CD14-positive monocyte (primary cell): ENCODE results near the gene SNX11. TPM values are rescaled to one million over a fixed set of nuclear protein-coding genes. Genes with fewer than 3 reads are reported as not detected.

Experiments used
- DNase-seq, 3 donors: peaks; one replicate each; pipeline ENCODE4 v3.0.0-alpha.2; 2011 to 2022
- H2AFZ ChIP-seq: 2 replicates; pipeline ENCODE4 v1.6.0; 2012; ENCODE audit warnings: mild to moderate bottlenecking, low read depth, low read length, inconsistent platforms; ENCODE audit not compliant: insufficient read depth, poor library complexity, severe bottlenecking
- H3K27ac ChIP-seq, 2 donors: 1 replicate in 1 of 2; 2 replicates in 1 of 2; pipeline ENCODE4 v1.5.1; 2012 to 2013; ENCODE audit warnings: low read length in 2 of 2, control low read depth in 1 of 2, inconsistent platforms in 1 of 2, low read depth in 1 of 2, mild to moderate bottlenecking in 1 of 2
- H3K27me3 ChIP-seq, 2 donors: one replicate each; pipeline versions ENCODE4 v1.6.0 to v1.6.1; 2011 to 2013; ENCODE audit warnings: low read length in 2 of 2; ENCODE audit not compliant: control insufficient read depth in 2 of 2, insufficient read depth in 2 of 2
- H3K36me3 ChIP-seq, 2 donors: replicated peaks in 1 of 2; 1 replicate in 1 of 2; 2 replicates in 1 of 2; pipeline versions ENCODE4 v1.5.1 to v1.6.1; 2012 to 2013; ENCODE audit warnings: low read length in 2 of 2, control low read depth in 1 of 2, inconsistent platforms in 1 of 2, mild to moderate bottlenecking in 1 of 2; ENCODE audit not compliant: insufficient read depth in 2 of 2, control insufficient read depth in 1 of 2
- H3K4me1 ChIP-seq, 2 donors: 1 replicate in 1 of 2; 2 replicates in 1 of 2; pipeline versions ENCODE4 v1.5.1 to v1.6.1; 2012 to 2013; ENCODE audit warnings: low read length in 2 of 2, control low read depth in 1 of 2, inconsistent platforms in 1 of 2, mild to moderate bottlenecking in 1 of 2, moderate library complexity in 1 of 2; ENCODE audit not compliant: insufficient read depth in 2 of 2, control insufficient read depth in 1 of 2
- H3K4me2 ChIP-seq: replicated peaks from 2 replicates; pipeline ENCODE3; 2012; ENCODE audit warnings: low read length, moderate library complexity, mild to moderate bottlenecking; ENCODE audit not compliant: poor library complexity, severe bottlenecking; ENCODE audit errors: extremely low read depth
- H3K4me3 ChIP-seq, 3 experiments: fragments of 200-600 bp in 1 of 3; sonication (generic) in 1 of 3; replicated peaks in 1 of 3; 1 replicate in 2 of 3; 2 replicates in 1 of 3; pipeline ENCODE4 v1.5.1; 2011 to 2013; ENCODE audit warnings: low read length in 3 of 3, mild to moderate bottlenecking in 3 of 3, control low read depth in 2 of 3, low read depth in 2 of 3, inconsistent platforms in 1 of 3, moderate library complexity in 1 of 3
- H3K79me2 ChIP-seq: 2 replicates; pipeline ENCODE4 v1.6.0; 2012; ENCODE audit warnings: mild to moderate bottlenecking, control low read depth, inconsistent platforms, low read length, moderate library complexity; ENCODE audit not compliant: insufficient read depth
- H3K9ac ChIP-seq: 2 replicates; pipeline ENCODE4 v1.6.0; 2017; ENCODE audit warnings: low read length, mild to moderate bottlenecking; ENCODE audit not compliant: insufficient read depth, poor library complexity, severe bottlenecking
- H3K9me3 ChIP-seq, 2 donors: replicated peaks in 1 of 2; 1 replicate in 1 of 2; 2 replicates in 1 of 2; pipeline versions ENCODE4 v1.5.1 to v1.6.1; 2012 to 2013; ENCODE audit warnings: low read length in 2 of 2, control low read depth in 1 of 2; ENCODE audit not compliant: control insufficient read depth in 1 of 2, insufficient read depth in 1 of 2
- H4K20me1 ChIP-seq: 2 replicates; pipeline ENCODE4 v1.6.0; 2012; ENCODE audit warnings: mild to moderate bottlenecking, low read length, control low read depth, moderate library complexity; ENCODE audit not compliant: insufficient read depth
- H3K27ac Mint-ChIP-seq, 7 donors: one replicate each; pipeline ENCODE4 v1.8.0; 2020; ENCODE audit warnings: mild to moderate bottlenecking in 7 of 7, mixed read lengths in 7 of 7, moderate library complexity in 6 of 7, inconsistent platforms in 2 of 7
- H3K27me3 Mint-ChIP-seq, 3 donors: one replicate each; pipeline ENCODE4 v1.8.0; 2021 to 2022; ENCODE audit warnings: low read depth in 3 of 3, mild to moderate bottlenecking in 3 of 3, mixed read lengths in 3 of 3, moderate library complexity in 3 of 3, inconsistent platforms in 1 of 3
- H3K36me3 Mint-ChIP-seq, 2 donors: one replicate each; pipeline ENCODE4 v1.8.0; 2020; ENCODE audit warnings: mixed read lengths in 2 of 2, inconsistent platforms in 1 of 2, mild to moderate bottlenecking in 1 of 2
- H3K4me1 Mint-ChIP-seq: one replicate; pipeline ENCODE4 v1.8.0; 2020; ENCODE audit warnings: mild to moderate bottlenecking, mixed read lengths
- H3K4me3 Mint-ChIP-seq, 2 donors: one replicate each; pipeline ENCODE4 v1.8.0; 2020; ENCODE audit warnings: mild to moderate bottlenecking in 2 of 2, mixed read lengths in 2 of 2, moderate library complexity in 1 of 2
- H3K9me3 Mint-ChIP-seq, 7 donors: one replicate each; pipeline ENCODE4 v1.8.0; 2020 to 2022; ENCODE audit warnings: mixed read lengths in 7 of 7, mild to moderate bottlenecking in 6 of 7, moderate library complexity in 6 of 7, inconsistent platforms in 2 of 7
- CTCF ChIP-seq: fragments of 200-600 bp; IDR thresholded peaks from one replicate; pipeline ENCODE4 v1.8.0; 2022; ENCODE audit warnings: antibody characterized with exemption, mild to moderate bottlenecking
- WGBS: methylation state at CpG from one replicate; pipeline ENCODE4 v1.1.5; 2013; ENCODE audit warnings: missing lambda C conversion rate; ENCODE audit not compliant: insufficient coverage; 5-methylcytosine and 5-hydroxymethylcytosine counted together
- intact Hi-C, 2 donors: fragments of 100-400 bp; cut with micrococcal nuclease; formaldehyde crosslinking; loops; one replicate each; pipeline versions ENCODE4 v1.15.0 to v1.15.1; 2023
- polyA plus RNA-seq, 3 donors: library from polyadenylated mRNA; depleted of rRNA in 1 of 3; unstranded in 2 of 3; stranded (reverse) in 1 of 3; fragments of 300-500 nt in 2 of 3; fragments of >200 nt in 1 of 3; fragmentation: Illumina TruSeq in 2 of 3; gene quantifications; 1 replicate in 2 of 3; 2 replicates in 1 of 3; pipeline ENCODE4 v1.2.3, GENCODE V29; 2012 to 2021

SNX11 gene
- polyA plus RNA-seq, 3 donors: 34.3 to 49.3 (median 48.4) TPM

GRCh38 chr17:48101012-48101720 is 6.4 kb upstream of the SNX11 start, which contains the start of gene CBX1:
CBX1 (minus strand) TSS chr17:48101478; CDS start chr17:48077004, 24,474 bp downstream.
- Mint-ChIP-seq H3K4me1 (peaks cover 41% of the 10 kb centered on the region), H3K36me3 (peaks cover 2 to 4% of the 10 kb centered on the region in 2 donors), H3K27ac (peak within 1 kb of the TSS; percentile 64 to 87 (median 85)), H3K9me3 (peaks cover 0 to 13% (median 7%) of the 10 kb centered on the region in 7 donors), H3K27me3 (peaks cover 0 to 6% (median 0%) of the 10 kb centered on the region in 3 donors), H3K4me3 (peak within 1 kb of the TSS; percentile 89 to 94)
- Histone ChIP-seq H3K79me2 (peaks cover 50% of the 10 kb centered on the region), H3K9ac (peak within 1 kb of the TSS; percentile 69), H3K4me3 (peak within 1 kb of the TSS; percentile 62 to 86 (median 72)), H4K20me1 (peaks cover 28% of the 10 kb centered on the region), H3K9me3 (peaks cover 0 to 6% of the 10 kb centered on the region in 2 donors), H3K27ac (peak within 1 kb of the TSS; percentile 39 to 61), H3K36me3 (no peaks in the 10 kb centered on the region), H2AFZ (peak within 1 kb of the TSS; percentile 91), H3K4me1 (peaks cover 35 to 46% of the 10 kb centered on the region in 2 donors), H3K4me2 (peak within 1 kb of the TSS; percentile 97), H3K27me3 (no peaks in the 10 kb centered on the region)
- intact Hi-C loops: loop anchor here in 1 of 2 donors (5.0 to 10.0 kb wide), 2 partner anchors 54 to 126 kb away; partner anchors contain the start of genes CDK5RAP3 and NFE2L1
- TF ChIP-seq CTCF: no peak
- DNase-seq: peak; percentile 79 to 86 (median 83)
- under 1% methylated on average over 78 of the region's 79 CpGs for WGBS

GRCh38 chr17:48102043-48102750 is 5.4 kb upstream of the SNX11 start:
- Mint-ChIP-seq H3K9me3 (peaks cover 0 to 13% (median 7%) of the 10 kb centered on the region in 7 donors), H3K4me1 (peaks cover 50% of the 10 kb centered on the region), H3K36me3 (peaks cover 0 to 3% of the 10 kb centered on the region in 2 donors), H3K27me3 (peaks cover 0 to 9% (median 0%) of the 10 kb centered on the region in 3 donors), H3K27ac (peak overlapping the region; percentile 13 to 87 (median 83)), H3K4me3 (peak overlapping the region; percentile 89 to 94)
- Histone ChIP-seq H3K9me3 (peaks cover 0 to 6% of the 10 kb centered on the region in 2 donors), H3K79me2 (peaks cover 41% of the 10 kb centered on the region), H3K4me1 (peaks cover 44 to 55% of the 10 kb centered on the region in 2 donors), H2AFZ (peak overlapping the region; percentile 53), H4K20me1 (peaks cover 21% of the 10 kb centered on the region), H3K4me3 (peak overlapping the region in 1 of 3 experiments; percentile 86), H3K9ac (no peak overlapping the region), H3K27me3 (no peaks in the 10 kb centered on the region), H3K27ac (peak overlapping the region; percentile 26 to 39), H3K4me2 (peak overlapping the region; percentile 97), H3K36me3 (no peaks in the 10 kb centered on the region)
- peak in 1 of 3 donors; percentile 26 for DNase-seq
- WGBS: 60% methylated on average over 3 of the region's 19 CpGs
- TF ChIP-seq CTCF: no peak
- intact Hi-C loops: loop anchor here in 1 of 2 donors (5.0 to 10.0 kb wide), 2 partner anchors 55 to 127 kb away; partner anchors contain the start of genes CDK5RAP3 and NFE2L1
